NCI-H146 treated with DMSO at 0.1 percent for 48 hours (cell line): ENCODE measurements around the gene ASF1B.
"Not testable (repeated sequence)": the region's sequence is repeated elsewhere in the genome, so short reads cannot be mapped to it uniquely, and the experiment has no call there.

Experiments used
- DNase-seq: peaks from one replicate; lab custom pipeline; 2025; ENCODE audit not compliant: unreplicated experiment; lab: John Stamatoyannopoulos, UW

The ASF1B gene

GRCh38 chr19:14136509-14137281 lies at the start of gene ASF1B:
ASF1B (minus strand) TSS chr19:14136589; CDS start chr19:14136456, 133 bp downstream.
- peak; percentile 100 for DNase-seq

- not testable (repeated sequence) for DNase-seq
Measured at GRCh38 chr19:14185691-14186090, 49.3 kb upstream of the ASF1B start.

- DNase-seq, result no peak
Measured at GRCh38 chr19:14185158-14185557, 48.8 kb upstream of the ASF1B start.

- no peak for DNase-seq
Measured at GRCh38 chr19:14183741-14184350, 47.5 kb upstream of the ASF1B start.

GRCh38 chr19:14182476-14182875 lies 46.1 kb upstream of the ASF1B start:
- no peak for DNase-seq

- no peak for DNase-seq
Measured at GRCh38 chr19:14181906-14182305, 45.5 kb upstream of the ASF1B start.

GRCh38 chr19:14181199-14181598 lies 44.8 kb upstream of the ASF1B start:
- not testable (repeated sequence) for DNase-seq

GRCh38 chr19:14177496-14178074 lies 41.2 kb upstream of the ASF1B start:
- no peak for DNase-seq

- DNase-seq, result no peak
Measured at GRCh38 chr19:14175351-14175792, 39.0 kb upstream of the ASF1B start.

- no peak for DNase-seq
Measured at GRCh38 chr19:14174883-14175282, 38.5 kb upstream of the ASF1B start.

GRCh38 chr19:14168993-14169392 lies 32.6 kb upstream of the ASF1B start:
- no peak for DNase-seq

- no peak for DNase-seq
Measured at GRCh38 chr19:14168259-14168972, 32.0 kb upstream of the ASF1B start.

GRCh38 chr19:14167576-14168138 lies 31.3 kb upstream of the ASF1B start:
- no peak for DNase-seq

GRCh38 chr19:14166999-14167575 lies 30.7 kb upstream of the ASF1B start:
- DNase-seq, result no peak

GRCh38 chr19:14165990-14166830 lies 29.8 kb upstream of the ASF1B start:
- no peak for DNase-seq

GRCh38 chr19:14164724-14165493 lies 28.5 kb upstream of the ASF1B start:
- no peak for DNase-seq

- DNase-seq, result no peak
Measured at GRCh38 chr19:14164082-14164481, 27.7 kb upstream of the ASF1B start.

- no peak for DNase-seq
Measured at GRCh38 chr19:14162871-14163297, 26.5 kb upstream of the ASF1B start.

GRCh38 chr19:14161305-14161704 lies 24.9 kb upstream of the ASF1B start:
- DNase-seq, result no peak
